ENCODE results near the gene RAX2.
A peak's percentile ranks its signal among the peaks of the same experiment; 100 is the strongest.

DNA sequence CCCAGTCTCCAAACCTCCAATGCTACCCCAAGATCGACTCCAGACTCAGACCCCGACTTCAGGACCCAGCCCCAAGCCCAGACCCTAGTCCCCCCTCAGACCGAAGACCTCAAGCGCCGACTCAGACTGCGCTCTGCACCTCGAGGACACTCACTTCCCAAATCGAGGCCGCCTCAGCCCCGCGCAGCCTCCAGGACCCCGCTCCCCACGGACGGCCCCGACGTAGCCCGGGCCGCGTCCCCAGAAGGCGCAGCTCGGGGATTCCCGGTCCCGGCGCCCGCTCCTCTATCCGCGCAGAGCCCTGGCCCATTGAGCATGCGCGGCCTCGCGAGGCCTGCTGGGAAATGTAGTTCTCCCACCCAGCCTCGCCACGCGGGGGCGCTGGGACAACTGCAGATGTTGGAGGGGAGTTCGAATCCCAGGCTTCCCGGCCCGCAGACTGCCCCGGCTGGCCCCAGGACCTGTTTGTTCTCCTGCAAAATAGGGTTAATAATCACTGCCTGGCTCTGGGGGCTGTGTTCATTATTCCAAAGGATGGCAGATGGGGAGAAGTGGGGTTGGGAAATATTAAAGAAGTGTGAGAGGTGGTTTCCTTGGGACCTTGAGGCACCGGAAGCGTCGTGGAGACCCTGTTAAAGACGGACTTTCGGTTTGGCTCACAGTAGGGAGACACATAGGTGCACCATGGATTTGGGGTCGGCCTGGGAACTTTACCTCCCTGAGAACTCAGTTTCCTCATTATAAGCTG, 10.5 kb downstream of the RAX2 start, which contains the start of gene APBA3:
- TF ChIP-seq CTCF (IDR thresholded peaks at IDR 0.05) (peak; percentile 28 to 80 (median 64)), POLR2A (IDR thresholded peaks at IDR 0.05) (peak in 1 of 2 donors; percentile 78)

All from thyroid gland (tissue), 4 donors.